Activated naive CD4-positive, alpha-beta T cell treated with anti-CD3 and anti-CD28 coated beads, Interleukin-2, amount 50 U/mL, for 72 hours (primary cell): Measurements from ENCODE around the gene MAML3. TPM values are rescaled to one million over a fixed set of nuclear protein-coding genes. Genes with fewer than 3 reads are reported as not detected.

ENCODE experiments used
- ATAC-seq, 2 donors: fragments of 150-1000 bp; cut with Tn5 transposase; 2 replicates each; pipeline ENCODE4 v1.10.0; 2021; ENCODE audit warnings: mild to moderate bottlenecking in 2 of 2, moderate library complexity in 2 of 2
- DNase-seq, 2 donors: peaks; one replicate each; pipeline ENCODE4 v3.0.0; 2021 to 2022; ENCODE audit warnings: low spot score in 2 of 2
- H3K27ac Mint-ChIP-seq, 2 donors: one replicate each; pipeline ENCODE4 v1.8.0; 2022; ENCODE audit warnings: mild to moderate bottlenecking in 2 of 2, mixed read lengths in 2 of 2
- H3K36me3 Mint-ChIP-seq, 2 donors: one replicate each; pipeline ENCODE4 v1.8.0; 2022; ENCODE audit warnings: mixed read lengths in 2 of 2
- H3K9me3 Mint-ChIP-seq, 2 donors: one replicate each; pipeline ENCODE4 v1.8.0; 2022; ENCODE audit warnings: mixed read lengths in 2 of 2
- total RNA-seq, 2 donors: library from RNA; stranded (reverse); gene quantifications; one replicate each; pipeline ENCODE4 v1.2.3, GENCODE V29; 2022

Gene MAML3
- total RNA-seq: 1 to 10 TPM in 1 of 2 donors, under 1 TPM in 1; 0.70 to 1.0 TPM

- ATAC-seq: peak; percentile 30 to 51
- H3K9me3 Mint-ChIP-seq: no peaks in the 10 kb centered on the region
- H3K36me3 Mint-ChIP-seq: no peaks in the 10 kb centered on the region
- H3K27ac Mint-ChIP-seq: peak within 1 kb of the TSS in 1 of 2 donors; percentile 74
- DNase-seq: peak; percentile 73 to 81
Observed at GRCh38 chr4:140153718-140154571, at the start of gene MAML3. MAML3 (minus strand) TSS chr4:140154184; CDS start chr4:140153327, 857 bp downstream.

GRCh38 chr4:140198942-140199341 is 45.0 kb upstream of the MAML3 start:
- Mint-ChIP-seq H3K27ac (no peak overlapping the region), H3K36me3 (no peaks in the 10 kb centered on the region), H3K9me3 (peaks cover 8 to 17% of the 10 kb centered on the region in 2 donors)
- ATAC-seq (no peak), DNase-seq (no peak)

- DNase-seq: no peak
- ATAC-seq: no peak
- peaks cover 7 to 17% of the 10 kb centered on the region in 2 donors for H3K9me3 Mint-ChIP-seq
- no peaks in the 10 kb centered on the region for H3K36me3 Mint-ChIP-seq
- no peak overlapping the region for H3K27ac Mint-ChIP-seq
Observed at GRCh38 chr4:140195806-140196205, 41.8 kb upstream of the MAML3 start.

- no peak for ATAC-seq
- Mint-ChIP-seq H3K36me3 (no peaks in the 10 kb centered on the region), H3K27ac (no peak overlapping the region), H3K9me3 (no peaks in the 10 kb centered on the region)
- no peak for DNase-seq
Observed at GRCh38 chr4:140189805-140190204, 35.8 kb upstream of the MAML3 start.

GRCh38 chr4:140188975-140189374 is 35.0 kb upstream of the MAML3 start:
- Mint-ChIP-seq H3K36me3 (no peaks in the 10 kb centered on the region), H3K9me3 (no peaks in the 10 kb centered on the region), H3K27ac (no peak overlapping the region)
- ATAC-seq (no peak), DNase-seq (no peak)

GRCh38 chr4:140187316-140187695 is 33.3 kb upstream of the MAML3 start:
- Mint-ChIP-seq H3K9me3 (no peaks in the 10 kb centered on the region), H3K36me3 (no peaks in the 10 kb centered on the region), H3K27ac (no peak overlapping the region)
- DNase-seq (no peak), ATAC-seq (no peak)

- no peaks in the 10 kb centered on the region for H3K9me3 Mint-ChIP-seq
- H3K36me3 Mint-ChIP-seq: no peaks in the 10 kb centered on the region
- DNase-seq (no peak), ATAC-seq (peak in 1 of 2 donors; percentile 22)
- H3K27ac Mint-ChIP-seq: no peak overlapping the region
Observed at GRCh38 chr4:140186651-140187315, 32.8 kb upstream of the MAML3 start.

GRCh38 chr4:140186082-140186438 is 32.1 kb upstream of the MAML3 start:
- no peak overlapping the region for H3K27ac Mint-ChIP-seq
- H3K9me3 Mint-ChIP-seq: no peaks in the 10 kb centered on the region
- no peak for DNase-seq
- no peak for ATAC-seq
- H3K36me3 Mint-ChIP-seq: no peaks in the 10 kb centered on the region

GRCh38 chr4:140185412-140186081 is 31.6 kb upstream of the MAML3 start:
- Mint-ChIP-seq H3K27ac (no peak overlapping the region), H3K36me3 (no peaks in the 10 kb centered on the region), H3K9me3 (no peaks in the 10 kb centered on the region)
- DNase-seq (no peak), ATAC-seq (no peak)

- Mint-ChIP-seq H3K36me3 (no peaks in the 10 kb centered on the region), H3K27ac (no peak overlapping the region), H3K9me3 (no peaks in the 10 kb centered on the region)
- DNase-seq (no peak), ATAC-seq (no peak)
Observed at GRCh38 chr4:140183270-140183669, 29.3 kb upstream of the MAML3 start.

GRCh38 chr4:140180577-140180976 is 26.6 kb upstream of the MAML3 start:
- Mint-ChIP-seq H3K9me3 (peaks cover 0 to 9% of the 10 kb centered on the region in 2 donors), H3K27ac (no peak overlapping the region), H3K36me3 (no peaks in the 10 kb centered on the region)
- ATAC-seq: no peak
- DNase-seq: no peak

GRCh38 chr4:140176735-140177134 is 22.8 kb upstream of the MAML3 start:
- H3K27ac Mint-ChIP-seq: no peak overlapping the region
- no peaks in the 10 kb centered on the region for H3K36me3 Mint-ChIP-seq
- peak in 1 of 2 donors; percentile 39 for ATAC-seq
- peaks cover 0 to 9% of the 10 kb centered on the region in 2 donors for H3K9me3 Mint-ChIP-seq
- no peak for DNase-seq

- H3K27ac Mint-ChIP-seq: no peak overlapping the region
- peaks cover 0 to 9% of the 10 kb centered on the region in 2 donors for H3K9me3 Mint-ChIP-seq
- no peak for DNase-seq
- peak; percentile 28 to 38 for ATAC-seq
- H3K36me3 Mint-ChIP-seq: no peaks in the 10 kb centered on the region
Observed at GRCh38 chr4:140174543-140174942, 20.6 kb upstream of the MAML3 start.

GRCh38 chr4:140172960-140173359 is 19.0 kb upstream of the MAML3 start:
- Mint-ChIP-seq H3K36me3 (no peaks in the 10 kb centered on the region), H3K9me3 (peaks cover 0 to 9% of the 10 kb centered on the region in 2 donors), H3K27ac (no peak overlapping the region)
- DNase-seq (no peak), ATAC-seq (no peak)

- H3K36me3 Mint-ChIP-seq: no peaks in the 10 kb centered on the region
- no peaks in the 10 kb centered on the region for H3K9me3 Mint-ChIP-seq
- DNase-seq (no peak), ATAC-seq (no peak)
- no peak overlapping the region for H3K27ac Mint-ChIP-seq
Observed at GRCh38 chr4:140170299-140170698, 16.3 kb upstream of the MAML3 start.

GRCh38 chr4:140168936-140169335 is 15.0 kb upstream of the MAML3 start:
- no peak overlapping the region for H3K27ac Mint-ChIP-seq
- DNase-seq (no peak), ATAC-seq (no peak)
- H3K36me3 Mint-ChIP-seq: no peaks in the 10 kb centered on the region
- no peaks in the 10 kb centered on the region for H3K9me3 Mint-ChIP-seq

GRCh38 chr4:140168474-140168873 is 14.5 kb upstream of the MAML3 start:
- Mint-ChIP-seq H3K36me3 (no peaks in the 10 kb centered on the region), H3K9me3 (no peaks in the 10 kb centered on the region), H3K27ac (no peak overlapping the region)
- ATAC-seq (no peak), DNase-seq (no peak)
